Activated CD8-positive, alpha-beta memory T cell treated with anti-CD3 and anti-CD28 coated beads, Interleukin-2, amount 10 ng/mL, durations not matched to agents 7 days and 5 days (primary cell): Measurements from ENCODE around the gene BCAR1. TPM values are rescaled to one million over a fixed set of nuclear protein-coding genes. Genes with fewer than 3 reads are reported as not detected.
"Not testable (repeated sequence)": the region's sequence is repeated elsewhere in the genome, so short reads cannot be mapped to it uniquely, and the experiment has no call there.

Source experiments
- ATAC-seq: fragments of 150-1000 bp; cut with Tn5 transposase; one replicate; pipeline ENCODE4 v1.10.0; 2021; ENCODE audit warnings: moderate library complexity
- CTCF ChIA-PET: fragments of 350-600 bp; sonication (Branson Sonifier 250); formaldehyde crosslinking; loops from one replicate; lab custom pipeline; 2021; ENCODE audit warnings: antibody characterized with exemption; lab: Charles Lee
- DNase-seq: peaks from one replicate; pipeline ENCODE4 v3.0.0-alpha.2; 2020
- H3K27ac Mint-ChIP-seq: one replicate; pipeline ENCODE4 v1.8.0; 2021; ENCODE audit warnings: mild to moderate bottlenecking, mixed read lengths
- H3K27me3 Mint-ChIP-seq: one replicate; pipeline ENCODE4 v1.8.0; 2021; ENCODE audit warnings: mixed read lengths
- H3K36me3 Mint-ChIP-seq: one replicate; pipeline ENCODE4 v1.8.0; 2021; ENCODE audit warnings: mild to moderate bottlenecking, mixed read lengths
- H3K4me1 Mint-ChIP-seq: one replicate; pipeline ENCODE4 v1.8.0; 2021; ENCODE audit warnings: mixed read lengths
- H3K4me3 Mint-ChIP-seq: one replicate; pipeline ENCODE4 v1.8.0; 2021; ENCODE audit warnings: mild to moderate bottlenecking, moderate library complexity, mixed read lengths
- H3K9me3 Mint-ChIP-seq: one replicate; pipeline ENCODE4 v1.8.0; 2022; ENCODE audit warnings: low read depth, mixed read lengths
- total RNA-seq, 2 experiments: library from RNA; stranded (reverse); gene quantifications; one replicate each; pipeline ENCODE4 v1.2.3, GENCODE V29; 2021

The BCAR1 gene
- total RNA-seq, 2 experiments from 2014 or later, result 0.19 TPM; not detected in 1

GRCh38 chr16:75227361-75228142, 23.9 kb downstream of the BCAR1 start:
- DNase-seq (no peak), ATAC-seq (no peak)
- H3K4me1 Mint-ChIP-seq, result no peaks in the 10 kb centered on the region
- H3K27me3 Mint-ChIP-seq, result peaks cover 5% of the 10 kb centered on the region
- no peak overlapping the region for H3K27ac Mint-ChIP-seq
- no peaks in the 10 kb centered on the region for H3K36me3 Mint-ChIP-seq
- H3K9me3 Mint-ChIP-seq, result no peaks in the 10 kb centered on the region
- H3K4me3 Mint-ChIP-seq, result no peak overlapping the region
- CTCF ChIA-PET, result no interaction called here

GRCh38 chr16:75226550-75227360, 24.7 kb downstream of the BCAR1 start:
- Mint-ChIP-seq H3K27me3 (peaks cover 5% of the 10 kb centered on the region), H3K36me3 (no peaks in the 10 kb centered on the region), H3K4me3 (no peak overlapping the region), H3K4me1 (no peaks in the 10 kb centered on the region), H3K9me3 (no peaks in the 10 kb centered on the region), H3K27ac (no peak overlapping the region)
- DNase-seq (no peak), ATAC-seq (no peak)
- CTCF ChIA-PET, result no interaction called here

- no peak for ATAC-seq
- Mint-ChIP-seq H3K27ac (no peak overlapping the region), H3K4me1 (no peaks in the 10 kb centered on the region), H3K27me3 (no peaks in the 10 kb centered on the region), H3K4me3 (no peak overlapping the region), H3K9me3 (no peaks in the 10 kb centered on the region), H3K36me3 (no peaks in the 10 kb centered on the region)
- DNase-seq, result no peak
- CTCF ChIA-PET, result interaction anchor here (1.0 kb wide), 1 partner anchor 26 kb away, joined by 4 read pairs; no protein-coding TSS in a partner anchor
Measured at GRCh38 chr16:75225678-75226515, 25.5 kb downstream of the BCAR1 start.

GRCh38 chr16:75225092-75225491, 26.3 kb downstream of the BCAR1 start:
- Mint-ChIP-seq H3K9me3 (no peaks in the 10 kb centered on the region), H3K27ac (no peak overlapping the region), H3K4me1 (peaks cover 3% of the 10 kb centered on the region), H3K27me3 (no peaks in the 10 kb centered on the region), H3K4me3 (no peak overlapping the region), H3K36me3 (no peaks in the 10 kb centered on the region)
- CTCF ChIA-PET, result interaction anchor here (1.0 kb wide), 1 partner anchor 25 kb away, joined by 4 read pairs; no protein-coding TSS in a partner anchor
- ATAC-seq (no peak), DNase-seq (no peak)

- no peak overlapping the region for H3K27ac Mint-ChIP-seq
- peaks cover 8% of the 10 kb centered on the region for H3K4me1 Mint-ChIP-seq
- no peak for ATAC-seq
- CTCF ChIA-PET, result no interaction called here
- no peaks in the 10 kb centered on the region for H3K27me3 Mint-ChIP-seq
- no peaks in the 10 kb centered on the region for H3K36me3 Mint-ChIP-seq
- H3K9me3 Mint-ChIP-seq, result no peaks in the 10 kb centered on the region
- no peak overlapping the region for H3K4me3 Mint-ChIP-seq
- DNase-seq, result no peak
Measured at GRCh38 chr16:75224306-75225082, 26.9 kb downstream of the BCAR1 start.

GRCh38 chr16:75223129-75223528, 28.3 kb downstream of the BCAR1 start:
- not testable (repeated sequence) for DNase-seq, H3K4me3 Mint-ChIP-seq

GRCh38 chr16:75222271-75222783, 29.1 kb downstream of the BCAR1 start:
- CTCF ChIA-PET, result interaction anchor here (0.9 to 1.0 kb wide), 2 partner anchors 14 to 23 kb away, joined by 3 read pairs; no protein-coding TSS in a partner anchor
- ATAC-seq, result no peak
- Mint-ChIP-seq H3K27ac (no peak overlapping the region), H3K4me3 (no peak overlapping the region), H3K36me3 (no peaks in the 10 kb centered on the region), H3K4me1 (peaks cover 14% of the 10 kb centered on the region), H3K27me3 (no peaks in the 10 kb centered on the region), H3K9me3 (no peaks in the 10 kb centered on the region)
- DNase-seq, result no peak

More at GRCh38 chr16:75223129-75223528, 28.3 kb downstream of the BCAR1 start:
- not testable (repeated sequence) for ATAC-seq, H3K27ac Mint-ChIP-seq, H3K36me3 Mint-ChIP-seq, H3K9me3 Mint-ChIP-seq, H3K27me3 Mint-ChIP-seq
- peaks cover 14% of the 10 kb centered on the region for H3K4me1 Mint-ChIP-seq
- CTCF ChIA-PET, result interaction anchor here (1.0 kb wide), 1 partner anchor 24 kb away, joined by 3 read pairs; no protein-coding TSS in a partner anchor

- H3K27me3 Mint-ChIP-seq, result no peaks in the 10 kb centered on the region
- no peaks in the 10 kb centered on the region for H3K36me3 Mint-ChIP-seq
- no peaks in the 10 kb centered on the region for H3K9me3 Mint-ChIP-seq
- H3K4me3 Mint-ChIP-seq, result peak overlapping the region; percentile 71
- H3K27ac Mint-ChIP-seq, result peak overlapping the region; percentile 89
- H3K4me1 Mint-ChIP-seq, result peaks cover 14% of the 10 kb centered on the region
- CTCF ChIA-PET, result interaction anchor here (1.8 to 6.3 kb wide), 3 partner anchors 14 to 21 kb away, joined by 3 to 43 read pairs (median 11); no protein-coding TSS in a partner anchor
- peak; percentile 56 for DNase-seq
- peak; percentile 90 for ATAC-seq
Measured at GRCh38 chr16:75219838-75220237, 31.6 kb downstream of the BCAR1 start.

GRCh38 chr16:75219088-75219487, 32.3 kb downstream of the BCAR1 start:
- no peak for ATAC-seq
- Mint-ChIP-seq H3K27me3 (no peaks in the 10 kb centered on the region), H3K27ac (peak overlapping the region; percentile 89), H3K9me3 (no peaks in the 10 kb centered on the region), H3K4me1 (peaks cover 14% of the 10 kb centered on the region), H3K36me3 (no peaks in the 10 kb centered on the region), H3K4me3 (no peak overlapping the region)
- DNase-seq, result no peak
- CTCF ChIA-PET, result interaction anchor here (1.8 to 6.3 kb wide), 3 partner anchors 15 to 20 kb away, joined by 3 to 43 read pairs (median 11); no protein-coding TSS in a partner anchor

GRCh38 chr16:75218256-75219076, 33.0 kb downstream of the BCAR1 start, which contains the start of gene CTRB1:
TSS of gene CTRB1 (plus strand) at chr16:75218988. CDS start at chr16:75219008, 20 bp downstream.
- ATAC-seq (no peak), DNase-seq (no peak)
- Mint-ChIP-seq H3K9me3 (no peaks in the 10 kb centered on the region), H3K4me1 (peaks cover 14% of the 10 kb centered on the region), H3K36me3 (no peaks in the 10 kb centered on the region), H3K27ac (peak within 1 kb of the TSS; percentile 89), H3K4me3 (peak within 1 kb of the TSS; percentile 71), H3K27me3 (no peaks in the 10 kb centered on the region)
- CTCF ChIA-PET, result interaction anchor here (1.0 to 6.3 kb wide), 3 partner anchors 15 to 20 kb away, joined by 3 to 43 read pairs (median 4); no protein-coding TSS in a partner anchor

- no peak overlapping the region for H3K27ac Mint-ChIP-seq
- no peaks in the 10 kb centered on the region for H3K9me3 Mint-ChIP-seq
- H3K36me3 Mint-ChIP-seq, result no peaks in the 10 kb centered on the region
- no peak for DNase-seq
- H3K4me1 Mint-ChIP-seq, result peaks cover 14% of the 10 kb centered on the region
- no peak overlapping the region for H3K4me3 Mint-ChIP-seq
- H3K27me3 Mint-ChIP-seq, result no peaks in the 10 kb centered on the region
- no peak for ATAC-seq
- CTCF ChIA-PET, result interaction anchor here (1.1 to 6.3 kb wide), 3 partner anchors 16 to 19 kb away, joined by 3 to 43 read pairs (median 5); no protein-coding TSS in a partner anchor
Measured at GRCh38 chr16:75217389-75217851, 34.0 kb downstream of the BCAR1 start.
